ENCODE measurements around the gene MKLN1. TPM values are rescaled to one million over a fixed set of nuclear protein-coding genes. Genes with fewer than 3 reads are reported as not detected.

Gene MKLN1
- total RNA-seq, 1 donor from 2014 or later: 60.4 TPM

DNA sequence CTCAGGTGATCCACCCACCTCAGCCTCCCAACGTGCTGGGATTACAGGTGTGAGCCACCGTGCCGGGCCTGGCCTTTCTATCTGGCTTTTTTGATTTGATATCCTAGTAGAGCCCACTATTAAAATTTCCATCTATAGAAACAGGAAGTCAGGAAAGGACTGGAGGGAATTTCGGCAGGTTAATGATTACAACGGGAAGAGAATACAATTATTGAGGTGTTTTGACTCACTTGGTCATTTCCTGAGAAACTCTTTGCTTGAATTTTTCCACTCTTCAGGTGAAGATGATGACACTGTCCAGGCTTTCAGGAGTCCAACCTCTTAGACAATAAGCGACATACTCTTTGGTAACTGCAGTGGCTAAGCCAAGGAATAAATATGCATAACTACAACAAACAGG is 1.1 kb upstream of the MKLN1 start:
- Histone ChIP-seq H3K4me1 (peaks cover 36% of the 10 kb centered on the region), H3K27me3 (ENCODE audit: low read depth) (no peaks in the 10 kb centered on the region), H3K4me3 (peak overlapping the region; percentile 88), H3K9me3 (no peaks in the 10 kb centered on the region), H3K36me3 (no peaks in the 10 kb centered on the region), H3K27ac (peak overlapping the region; percentile 99)
- TF ChIP-seq, protein P1, sequence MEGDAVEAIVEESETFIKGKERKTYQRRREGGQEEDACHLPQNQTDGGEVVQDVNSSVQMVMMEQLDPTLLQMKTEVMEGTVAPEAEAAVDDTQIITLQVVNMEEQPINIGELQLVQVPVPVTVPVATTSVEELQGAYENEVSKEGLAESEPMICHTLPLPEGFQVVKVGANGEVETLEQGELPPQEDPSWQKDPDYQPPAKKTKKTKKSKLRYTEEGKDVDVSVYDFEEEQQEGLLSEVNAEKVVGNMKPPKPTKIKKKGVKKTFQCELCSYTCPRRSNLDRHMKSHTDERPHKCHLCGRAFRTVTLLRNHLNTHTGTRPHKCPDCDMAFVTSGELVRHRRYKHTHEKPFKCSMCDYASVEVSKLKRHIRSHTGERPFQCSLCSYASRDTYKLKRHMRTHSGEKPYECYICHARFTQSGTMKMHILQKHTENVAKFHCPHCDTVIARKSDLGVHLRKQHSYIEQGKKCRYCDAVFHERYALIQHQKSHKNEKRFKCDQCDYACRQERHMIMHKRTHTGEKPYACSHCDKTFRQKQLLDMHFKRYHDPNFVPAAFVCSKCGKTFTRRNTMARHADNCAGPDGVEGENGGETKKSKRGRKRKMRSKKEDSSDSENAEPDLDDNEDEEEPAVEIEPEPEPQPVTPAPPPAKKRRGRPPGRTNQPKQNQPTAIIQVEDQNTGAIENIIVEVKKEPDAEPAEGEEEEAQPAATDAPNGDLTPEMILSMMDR (IDR thresholded peaks at IDR 0.05): no peak
- DNase-seq: no peak
- no peak for ATAC-seq
- intact Hi-C loops (cut with DNase I): no loop called here

DNA sequence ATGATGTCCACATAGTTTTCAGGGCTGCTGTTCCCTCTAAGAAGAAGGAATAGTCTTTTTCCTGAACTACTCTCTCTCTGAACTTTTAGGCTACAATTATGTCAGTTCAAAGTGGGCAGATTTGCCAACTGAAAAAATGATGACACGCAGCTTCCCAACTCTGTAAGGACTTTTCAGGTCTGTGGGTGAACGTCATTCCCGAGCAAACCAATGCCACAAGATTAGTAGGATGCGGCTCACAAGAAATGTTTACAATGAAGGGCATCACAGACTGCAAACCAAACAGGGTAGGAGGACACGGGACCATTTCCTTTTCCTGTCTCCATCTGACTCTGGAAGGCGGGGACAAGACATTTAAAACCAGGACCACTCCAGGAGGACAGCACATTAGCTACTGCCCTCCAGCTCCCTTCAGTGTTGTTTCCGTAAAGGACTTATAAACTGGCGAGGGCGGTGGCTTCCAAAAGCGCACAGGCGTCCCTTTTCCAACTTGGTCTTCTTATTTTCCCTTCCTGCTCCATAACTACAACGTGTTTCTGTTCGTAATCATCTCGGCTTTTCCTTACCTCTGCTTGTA is 539 bp upstream of the MKLN1 start:
- DNase-seq: peak; percentile 49
- Histone ChIP-seq H3K36me3 (no peaks in the 10 kb centered on the region), H3K4me3 (peak overlapping the region; percentile 88), H3K4me1 (peaks cover 36% of the 10 kb centered on the region), H3K9me3 (no peaks in the 10 kb centered on the region), H3K27me3 (ENCODE audit: low read depth) (no peaks in the 10 kb centered on the region), H3K27ac (peak overlapping the region; percentile 99)
- intact Hi-C loops (cut with DNase I): no loop called here
- ATAC-seq: peak; percentile 58 to 59
- TF ChIP-seq, protein P1 (IDR thresholded peaks at IDR 0.05): no peak

DNA sequence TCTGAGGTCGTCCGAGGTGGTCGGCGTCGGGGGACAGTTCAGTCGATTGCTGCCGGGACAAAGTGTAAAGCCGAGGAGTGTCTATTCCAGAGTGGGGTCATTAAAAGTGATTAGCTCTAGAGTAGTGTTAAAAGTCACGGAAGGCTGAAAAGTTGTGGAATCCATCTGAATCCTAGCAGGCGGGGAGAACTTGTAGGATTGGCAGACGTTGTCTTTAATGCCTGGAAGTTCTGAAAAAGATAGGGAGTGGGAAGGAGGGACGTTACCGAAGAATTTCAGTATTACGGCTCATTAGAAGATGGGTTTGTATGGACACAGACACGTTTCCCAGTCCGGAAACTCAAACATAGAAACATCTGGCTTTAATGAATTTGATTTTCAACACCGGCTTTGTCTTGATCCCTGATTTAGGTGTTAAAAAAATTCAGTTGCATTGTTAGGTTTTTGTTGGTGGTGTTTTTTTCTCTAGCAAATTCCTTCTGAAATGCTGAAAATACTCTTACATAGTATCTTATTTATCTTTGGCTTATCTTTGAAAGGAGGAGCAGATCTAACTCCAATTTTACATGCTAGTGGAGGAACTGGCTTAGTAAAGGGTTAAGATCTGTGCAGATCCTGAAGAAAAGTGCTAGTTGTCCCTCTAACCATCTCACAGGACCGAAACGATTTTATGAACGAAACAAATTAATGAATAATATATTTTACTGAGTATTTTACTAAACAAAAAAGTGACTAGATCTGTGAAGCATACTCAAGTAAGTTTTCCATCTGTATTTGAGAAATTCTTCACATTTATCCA is 900 bp downstream of the MKLN1 start:
- intact Hi-C loops (cut with DNase I): no loop called here
- TF ChIP-seq, protein P1 (IDR thresholded peaks at IDR 0.05): no peak
- DNase-seq: no peak
- no peak for ATAC-seq
- Histone ChIP-seq H3K27me3 (ENCODE audit: low read depth) (no peaks in the 10 kb centered on the region), H3K27ac (peak overlapping the region; percentile 99), H3K4me3 (peak overlapping the region; percentile 88), H3K36me3 (no peaks in the 10 kb centered on the region), H3K4me1 (peaks cover 36% of the 10 kb centered on the region), H3K9me3 (no peaks in the 10 kb centered on the region)

DNA sequence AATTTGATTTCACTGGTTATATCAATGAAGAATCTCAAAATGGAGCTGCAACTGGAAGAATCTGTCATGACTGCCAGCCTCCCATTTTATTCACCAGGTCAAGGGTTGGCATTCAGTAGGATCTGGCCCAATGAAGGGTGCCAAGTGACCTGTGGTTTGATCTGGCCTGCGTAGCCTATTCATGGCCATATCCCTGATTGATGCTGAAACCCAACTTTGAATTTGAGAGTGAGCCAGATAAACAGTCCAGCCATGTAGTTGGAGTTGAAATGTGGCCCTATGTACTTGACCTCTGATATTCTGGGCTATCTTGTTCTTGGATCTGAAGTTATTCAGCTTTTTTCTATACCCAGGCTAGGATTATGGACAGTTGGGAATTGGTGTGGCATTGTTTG is 1.5 kb downstream of the MKLN1 start:
- Histone ChIP-seq H3K4me1 (peaks cover 36% of the 10 kb centered on the region), H3K36me3 (no peaks in the 10 kb centered on the region), H3K9me3 (no peaks in the 10 kb centered on the region), H3K4me3 (peak overlapping the region; percentile 88), H3K27me3 (ENCODE audit: low read depth) (no peaks in the 10 kb centered on the region), H3K27ac (peak overlapping the region; percentile 99)
- DNase-seq (no peak), ATAC-seq (no peak)
- TF ChIP-seq, protein P1 (IDR thresholded peaks at IDR 0.05): no peak
- intact Hi-C loops (cut with DNase I): no loop called here

DNA sequence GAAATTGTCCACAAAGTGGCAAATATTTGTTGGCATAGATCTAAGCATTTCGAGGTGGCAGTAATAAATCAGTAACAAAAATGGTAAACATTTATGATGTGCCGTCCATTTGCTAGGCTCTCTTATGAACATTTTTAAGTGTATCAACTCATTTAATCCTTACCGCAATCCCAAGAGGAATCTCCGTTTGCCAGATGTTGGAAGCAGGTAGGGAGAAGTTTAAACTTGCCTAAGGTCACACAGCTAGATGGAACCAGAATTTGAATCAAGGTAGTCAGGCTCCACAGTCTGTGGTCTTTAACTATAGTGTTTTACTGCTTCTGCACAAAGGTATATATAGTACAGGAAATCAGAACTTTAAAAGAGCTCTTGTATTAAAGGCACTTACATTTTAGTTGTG is 2.6 kb downstream of the MKLN1 start:
- Histone ChIP-seq H3K4me1 (peaks cover 36% of the 10 kb centered on the region), H3K36me3 (no peaks in the 10 kb centered on the region), H3K27ac (no peak overlapping the region), H3K27me3 (ENCODE audit: low read depth) (no peaks in the 10 kb centered on the region), H3K9me3 (no peaks in the 10 kb centered on the region), H3K4me3 (no peak overlapping the region)
- intact Hi-C loops (cut with DNase I): no loop called here
- DNase-seq (no peak), ATAC-seq (no peak)
- TF ChIP-seq, protein P1 (IDR thresholded peaks at IDR 0.05): no peak
